ENCODE data around the gene MEN1.
A peak's percentile ranks its signal among the peaks of the same experiment; 100 is the strongest.
"Not testable (repeated sequence)": the region's sequence is repeated elsewhere in the genome, so short reads cannot be mapped to it uniquely, and the experiment has no call there.

The MEN1 gene

DNA sequence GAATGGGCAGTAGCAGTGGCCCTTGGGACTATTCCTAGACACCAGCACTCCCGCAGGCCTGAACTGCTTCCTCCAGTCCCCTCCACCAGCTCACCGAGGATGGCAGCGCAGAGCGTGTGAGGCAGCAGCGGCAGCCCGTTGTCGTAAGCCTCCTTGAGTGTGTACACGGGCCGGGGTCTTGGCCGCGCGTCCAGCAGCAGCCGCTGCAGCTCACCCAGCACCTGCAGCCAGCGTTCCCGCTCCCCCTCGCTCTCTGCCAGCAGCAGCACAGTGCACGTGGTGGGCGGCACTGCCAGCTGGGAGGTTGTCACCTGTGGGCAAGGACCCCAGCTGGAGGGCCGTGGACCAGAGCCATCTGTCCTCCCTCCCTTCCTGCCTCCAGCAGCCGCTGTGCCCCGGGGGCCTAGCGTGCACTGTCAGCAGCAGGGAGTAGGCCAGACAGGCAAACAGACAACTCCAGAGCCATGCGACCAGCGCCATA, 21.1 kb upstream of the MEN1 start:
- no peak for DNase-seq

DNA sequence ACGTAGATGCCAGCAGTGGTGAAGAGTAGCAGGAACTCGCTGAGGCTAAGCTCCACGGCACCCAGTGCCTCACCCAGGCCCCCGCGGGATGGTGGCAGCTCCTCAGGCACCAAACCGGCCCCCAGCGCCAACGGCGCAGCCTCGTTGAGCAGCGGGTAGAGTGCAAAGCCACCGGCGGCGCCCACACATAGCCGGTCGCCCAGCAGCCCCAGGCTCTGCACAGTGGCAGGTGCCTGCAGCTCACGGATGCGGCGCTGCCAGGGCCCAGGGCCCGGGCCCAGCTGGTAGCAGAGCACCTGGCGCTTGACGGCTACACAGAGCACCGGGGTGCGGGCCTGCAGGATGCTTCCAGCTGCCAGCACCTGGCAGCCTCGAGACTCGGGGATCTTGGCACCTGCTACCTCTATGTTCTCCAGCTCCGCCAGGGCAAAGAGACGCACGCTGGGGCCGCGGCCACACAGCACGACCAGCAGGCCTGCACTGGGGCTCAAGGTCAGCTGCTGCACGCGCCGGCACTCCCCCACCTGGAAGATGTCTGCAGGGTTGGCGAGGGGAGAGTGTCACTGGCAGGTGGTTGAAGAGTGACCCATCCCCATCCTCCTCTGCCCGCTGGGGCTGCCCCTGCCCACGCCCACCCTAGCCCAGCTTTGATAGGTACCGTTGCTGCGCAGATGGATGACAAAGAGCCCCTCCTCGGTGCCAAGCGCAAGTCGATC, 19.3 kb upstream of the MEN1 start:
- DNase-seq = no peak

DNA sequence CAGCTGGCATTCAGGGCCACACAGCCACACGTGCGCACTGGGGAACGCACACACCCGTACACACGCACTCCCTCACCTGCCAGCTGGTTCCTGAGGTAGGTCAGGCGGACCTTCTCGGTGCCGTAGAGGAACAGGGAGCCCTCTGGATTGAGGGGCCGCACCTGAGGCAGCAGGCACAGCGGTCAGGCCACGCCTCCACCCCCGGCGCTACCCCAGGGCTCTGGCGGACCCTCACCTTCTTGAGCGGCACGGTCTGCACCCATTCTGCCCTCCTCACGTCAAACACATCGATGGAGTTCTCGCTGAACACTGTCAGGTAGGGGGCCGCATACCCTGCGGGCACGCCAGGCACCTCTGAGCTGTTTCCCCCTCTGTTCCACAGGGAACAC, 17.1 kb upstream of the MEN1 start:
- no peak for DNase-seq

DNA sequence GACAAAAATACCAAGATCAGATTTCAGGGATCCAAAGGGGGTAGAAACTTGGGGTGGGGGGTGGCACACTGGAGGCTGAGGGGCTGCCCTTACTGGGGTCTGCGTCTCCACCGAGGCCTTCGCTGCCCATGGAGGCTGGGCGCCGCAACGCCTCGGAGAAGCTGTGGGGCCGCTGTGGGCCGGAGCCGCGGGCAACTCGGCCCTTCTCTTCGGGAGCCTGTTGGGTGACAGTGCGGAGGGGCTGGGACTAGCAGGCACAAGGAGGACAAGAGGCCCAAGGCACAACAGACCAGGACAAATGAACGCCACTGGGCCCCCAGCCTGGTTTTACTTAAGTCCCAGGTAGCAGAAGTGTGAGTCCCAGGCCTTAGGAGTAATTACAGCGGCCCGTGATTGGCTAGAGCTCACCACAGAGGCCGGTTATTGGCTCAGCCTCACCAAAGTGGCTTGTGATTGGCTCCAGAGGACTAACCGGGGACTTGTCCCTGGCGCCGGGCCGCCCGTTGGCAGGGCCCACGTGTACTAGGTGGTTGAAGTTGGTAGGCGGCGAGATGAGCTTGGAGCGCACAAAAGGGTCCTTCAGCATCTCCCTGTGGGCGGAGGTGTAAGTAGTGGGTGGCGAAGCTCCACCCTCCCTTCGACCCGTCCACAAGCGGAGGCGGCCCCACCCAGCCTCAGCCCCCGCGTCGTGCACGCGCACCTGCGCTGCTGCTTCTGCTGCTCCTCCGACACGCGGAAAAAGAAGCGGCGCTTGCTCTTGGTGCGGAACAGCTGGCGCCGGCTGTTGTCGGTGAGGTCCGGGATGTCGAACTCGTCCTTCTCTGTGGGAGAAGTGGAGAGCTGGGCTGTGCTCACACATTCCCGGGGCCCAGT, 16.5 kb upstream of the MEN1 start:
- DNase-seq = no peak

DNA sequence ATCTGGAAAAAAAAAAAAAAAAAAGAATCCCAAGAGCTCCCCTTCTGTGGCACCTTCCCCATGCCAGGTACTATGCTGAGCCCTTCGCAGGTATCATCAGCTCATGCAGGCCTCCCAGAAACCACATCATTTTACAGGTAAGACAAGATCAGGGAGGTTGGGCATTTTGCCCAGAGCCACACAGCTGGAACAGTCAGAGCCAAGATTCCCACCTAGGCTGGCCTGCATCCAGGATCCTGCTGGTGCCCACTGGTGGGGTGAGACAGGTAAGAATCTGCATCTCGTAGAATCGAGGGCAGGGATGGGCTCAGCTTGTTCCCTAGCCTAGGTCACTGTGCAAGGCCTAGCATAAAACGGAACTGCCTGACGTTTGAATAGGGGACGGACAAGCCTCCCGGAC, 15.7 kb upstream of the MEN1 start:
- no peak for DNase-seq

DNA sequence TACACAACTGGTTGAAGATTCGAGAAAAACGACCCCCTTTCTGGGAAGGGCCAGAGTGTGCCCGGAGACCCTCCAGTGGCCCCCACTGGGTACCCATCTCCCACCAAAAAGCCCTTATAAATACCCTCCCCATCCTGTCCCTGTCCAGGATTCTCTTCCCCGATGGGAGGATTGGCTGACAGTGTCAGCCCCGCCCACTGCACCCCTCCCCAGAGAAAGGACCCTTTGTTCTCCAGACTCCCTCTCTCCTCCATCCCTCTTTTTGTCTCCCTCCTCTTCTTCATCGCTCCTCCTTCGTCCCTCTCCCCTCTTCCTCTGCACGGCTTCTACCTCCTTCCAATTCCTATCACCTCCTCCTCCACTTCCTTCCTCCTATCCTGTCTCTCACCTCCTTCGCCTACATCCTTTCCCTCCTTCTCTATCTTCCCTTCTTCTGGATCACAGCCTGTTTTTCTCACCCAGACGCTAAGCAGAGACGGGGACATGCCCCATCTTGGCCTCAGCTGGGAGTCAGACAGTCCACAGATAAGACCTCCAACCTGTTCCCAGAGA, 13.3 kb upstream of the MEN1 start:
- no peak for DNase-seq

DNA sequence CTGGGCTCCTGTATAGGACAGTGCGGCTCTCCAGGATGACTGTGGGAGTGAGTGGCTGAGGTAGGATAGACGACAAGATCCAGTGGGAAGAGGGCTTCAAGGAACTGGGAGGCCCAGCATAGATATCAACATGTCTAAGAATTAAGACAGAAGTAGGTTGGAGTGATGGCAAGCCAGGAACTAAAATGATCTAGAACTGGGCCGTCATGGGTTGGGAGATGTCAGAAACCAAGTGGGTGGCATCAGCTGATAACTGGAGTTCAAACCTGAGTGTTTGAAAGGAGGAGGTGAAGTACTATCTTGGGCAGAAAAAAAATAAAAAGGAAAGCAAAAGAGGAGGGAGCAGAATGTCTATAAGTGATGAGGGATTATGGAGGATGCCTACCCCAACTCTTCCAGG, 7.1 kb upstream of the MEN1 start:
- DNase-seq = no peak

DNA sequence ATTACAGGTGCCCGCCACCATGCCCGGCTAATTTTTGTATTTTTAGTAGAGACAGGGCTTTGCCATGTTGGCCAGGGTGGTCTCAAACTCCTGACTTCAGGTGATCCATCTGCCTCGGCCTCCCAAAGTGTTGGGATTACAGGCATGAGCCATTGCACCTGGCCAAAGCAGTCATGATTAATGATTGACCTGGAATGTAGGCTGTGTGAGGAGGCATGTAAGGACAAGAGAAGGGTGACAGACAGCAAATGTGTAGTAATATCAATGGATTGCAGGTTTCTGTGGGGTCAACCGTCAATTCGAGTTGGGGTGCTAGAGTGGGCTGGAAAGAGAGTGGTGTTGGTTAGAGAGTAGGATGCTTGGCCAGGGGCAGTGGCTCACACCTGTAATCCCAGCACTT, 5.1 kb upstream of the MEN1 start:
- not testable (repeated sequence) for DNase-seq

DNA sequence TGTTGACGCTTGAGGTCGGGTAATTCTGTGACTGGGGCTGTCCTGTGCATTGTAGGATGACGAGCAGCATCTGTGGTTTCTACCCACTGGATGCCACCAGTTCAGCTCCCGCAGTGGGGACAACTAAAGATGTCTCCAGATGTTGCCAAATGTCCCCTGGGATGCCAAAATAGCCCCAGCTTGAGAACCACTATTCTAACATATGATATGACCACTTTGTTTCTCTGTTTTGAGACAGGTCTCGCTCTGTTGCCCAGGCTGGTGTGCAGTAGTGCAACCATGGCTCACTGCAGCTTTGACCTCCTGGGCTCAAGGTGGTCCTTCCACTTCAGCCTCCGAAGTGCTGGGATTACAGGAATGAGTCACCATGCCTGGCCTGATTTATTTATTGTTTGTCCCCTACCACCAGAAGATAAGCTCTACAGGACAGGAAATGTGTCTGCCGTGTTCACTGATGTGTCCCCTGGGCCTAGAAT, 4.4 kb upstream of the MEN1 start:
- no peak for DNase-seq

DNA sequence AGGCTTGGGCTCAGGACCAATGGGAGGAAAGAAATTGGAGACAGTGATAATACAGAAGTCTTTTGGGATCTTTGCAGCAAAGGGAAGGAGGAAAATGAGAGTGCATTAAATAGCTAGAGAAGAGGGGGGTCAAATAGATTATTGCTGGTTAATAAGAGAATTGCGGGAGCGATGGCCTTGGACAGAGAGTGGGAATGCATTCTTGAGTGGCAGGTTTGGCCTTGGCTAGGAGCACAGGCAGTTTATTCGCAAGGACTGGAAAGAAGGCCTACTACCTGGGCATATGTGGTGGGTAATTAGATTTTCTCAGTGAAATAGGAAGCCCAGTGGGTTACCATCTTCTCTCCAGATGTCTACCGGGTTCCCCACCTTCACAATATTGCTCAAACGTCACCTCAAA, 3.5 kb upstream of the MEN1 start:
- DNase-seq = no peak

DNA sequence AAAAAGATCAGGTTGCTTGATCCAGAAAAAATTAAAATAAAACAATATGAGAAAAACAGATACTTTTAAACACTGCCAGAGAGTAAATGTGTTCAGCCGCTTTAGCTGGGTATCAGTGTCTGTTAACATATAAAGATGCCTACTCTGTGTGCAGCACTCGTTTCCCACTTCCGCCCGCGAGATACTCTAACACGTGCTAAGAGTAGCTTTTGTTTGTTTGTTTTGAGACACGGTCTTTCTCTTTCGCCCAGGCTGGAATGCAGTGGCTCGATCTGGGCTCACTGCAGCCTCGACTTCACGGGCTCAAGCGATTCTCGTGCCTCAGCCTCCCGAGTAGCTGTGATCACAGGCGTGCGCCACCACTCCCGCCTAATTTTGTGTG, 531 bp upstream of the MEN1 start:
- no peak for DNase-seq

DNA sequence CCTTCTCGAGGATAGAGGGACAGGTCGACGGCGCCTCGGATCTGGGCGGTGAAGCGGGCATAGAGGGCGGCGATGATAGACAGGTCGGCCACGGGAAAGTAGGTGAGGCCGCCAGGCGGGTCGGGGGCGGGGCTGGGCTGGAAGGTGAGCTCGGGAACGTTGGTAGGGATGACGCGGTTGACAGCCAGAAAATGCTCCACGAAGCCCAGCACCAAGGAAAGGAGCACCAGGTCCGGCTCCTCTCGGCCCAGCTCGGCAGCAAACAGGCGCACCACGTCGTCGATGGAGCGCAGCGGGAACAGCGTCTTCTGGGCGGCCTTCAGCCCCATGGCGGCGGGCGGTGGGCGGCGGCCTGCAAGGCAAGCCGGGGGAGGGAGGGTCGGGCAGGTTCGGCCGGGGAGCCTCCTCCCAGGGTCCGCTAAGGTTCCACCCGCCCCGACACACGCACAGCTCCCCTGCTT, 540 bp downstream of the MEN1 start:
- DNase-seq = no peak

DNA sequence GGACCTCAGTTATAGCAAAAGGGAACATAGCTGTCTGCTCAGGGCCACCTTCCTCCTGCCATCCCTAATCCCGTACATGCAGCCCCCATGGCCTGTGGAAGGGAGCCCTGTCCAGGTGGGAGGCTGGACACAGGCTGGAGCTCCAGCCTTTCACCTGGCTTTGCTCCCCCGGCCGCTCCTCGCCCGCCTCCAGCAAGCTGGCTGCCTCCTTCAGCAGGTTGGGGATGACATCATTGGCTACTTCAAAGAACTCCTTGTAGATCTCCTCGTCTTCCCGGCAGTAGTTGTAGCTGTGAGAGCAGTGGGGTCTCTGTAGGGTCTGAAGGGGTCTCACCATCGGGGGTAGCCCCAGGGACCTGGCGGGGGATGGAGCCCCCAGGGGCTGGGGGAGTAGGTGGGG, 4.9 kb downstream of the MEN1 start:
- no peak for DNase-seq

DNA sequence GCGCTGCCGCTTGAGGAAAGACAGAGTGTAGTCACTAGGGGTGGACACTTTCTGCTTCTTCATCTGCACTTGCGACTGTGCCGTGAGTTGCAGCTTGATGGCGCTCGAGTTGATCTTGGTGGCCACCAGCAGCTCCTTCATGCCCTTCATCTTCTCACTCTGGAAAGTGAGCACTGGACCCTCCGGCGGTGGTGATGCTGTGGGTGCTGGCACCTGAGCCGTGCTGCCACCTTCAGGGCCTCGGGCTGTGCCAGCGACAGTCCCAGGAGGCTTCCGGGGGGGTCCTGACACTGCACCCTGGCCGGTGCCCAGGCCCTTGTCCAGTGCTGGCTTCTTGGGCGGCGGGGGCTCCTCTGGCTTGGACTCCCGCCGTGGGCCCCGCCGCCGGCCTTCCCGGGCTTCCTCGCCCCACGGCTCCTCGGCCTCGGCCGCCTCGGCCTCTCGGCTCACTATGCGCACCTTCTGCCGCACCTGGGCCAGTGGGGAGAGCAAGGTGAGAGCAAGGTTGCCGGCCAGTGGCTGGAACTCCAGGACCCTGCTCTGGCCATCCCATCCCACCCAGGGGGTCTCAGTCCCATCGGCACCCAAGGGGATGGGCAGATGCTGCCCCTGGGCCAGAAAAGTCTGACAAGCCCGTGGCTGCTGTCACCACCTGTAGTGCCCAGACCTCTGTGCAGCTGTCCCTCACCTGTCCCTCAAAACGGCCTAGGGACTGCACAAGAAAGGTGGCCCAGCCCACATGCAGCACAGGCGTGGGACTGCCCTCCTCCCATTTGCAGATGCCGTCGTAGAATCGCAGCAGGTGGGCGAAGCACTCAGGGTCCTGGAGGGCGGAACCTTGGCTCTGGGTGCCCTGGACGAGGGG, 5.8 kb downstream of the MEN1 start:
- DNase-seq = no peak

DNA sequence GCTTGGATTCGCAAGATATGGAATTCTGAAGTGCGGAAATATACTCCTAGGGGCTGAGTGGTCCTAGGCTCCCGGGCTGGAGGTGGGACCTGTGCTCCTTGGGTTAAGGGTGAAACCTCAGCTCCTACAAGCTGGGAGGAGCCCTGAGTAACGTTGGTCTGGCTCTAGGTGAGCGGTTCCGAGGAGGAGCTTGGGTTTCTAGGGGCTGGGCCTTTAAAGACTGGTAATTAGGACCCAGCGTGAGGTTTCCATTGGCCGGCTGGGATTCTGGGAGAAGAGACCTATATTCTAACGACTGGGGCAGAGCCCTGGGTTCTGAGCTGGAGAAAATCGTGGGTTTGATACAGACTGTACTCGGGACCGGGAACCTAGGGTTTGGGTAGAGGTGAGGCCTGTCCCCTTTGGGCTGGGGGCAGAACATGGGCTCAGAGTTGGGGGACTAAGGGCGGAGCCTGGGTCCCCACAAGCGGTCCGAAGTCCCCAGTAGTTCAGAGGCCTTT, 6.5 kb downstream of the MEN1 start:
- no peak for DNase-seq

DNA sequence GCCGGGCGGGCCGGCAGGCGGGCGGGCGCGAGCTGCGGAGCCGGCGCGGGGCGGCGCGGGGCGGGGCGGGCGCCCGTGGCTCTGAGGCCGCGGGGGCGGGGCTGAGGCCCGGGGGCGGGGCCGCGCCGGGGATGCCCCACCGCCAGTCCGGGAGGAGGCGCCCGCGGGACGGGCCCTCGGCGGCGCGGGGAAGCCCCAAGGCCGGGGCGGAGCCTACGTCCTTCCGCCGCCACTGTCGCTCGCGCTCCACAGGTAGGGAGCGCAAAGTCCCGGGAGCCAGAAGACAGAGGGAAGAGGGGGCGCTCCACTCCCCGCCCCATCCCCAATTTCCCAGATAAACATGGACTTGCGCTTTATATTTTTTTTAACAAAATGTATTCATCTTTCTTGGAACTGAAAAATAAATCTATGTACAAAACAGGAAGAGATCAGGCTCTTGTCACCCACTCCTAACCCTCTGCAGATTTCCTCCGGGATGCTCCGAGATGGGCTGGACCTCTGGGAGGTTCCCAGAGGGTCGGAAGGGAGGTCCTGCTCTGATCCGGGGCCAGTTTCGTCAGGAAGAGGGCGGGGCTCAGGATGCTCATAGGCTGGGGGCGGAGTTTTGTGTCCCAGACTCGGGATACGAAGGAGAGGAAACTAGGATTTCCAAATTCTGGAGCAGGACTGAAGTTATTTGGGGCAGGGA, 7.0 kb downstream of the MEN1 start, which contains the start of gene MAP4K2:
Gene MAP4K2 (minus strand): TSS at position 57 of the 688 bp plus-strand sequence. CDS start 65 bp downstream, outside the sequence.
- DNase-seq = peak; percentile 87

DNA sequence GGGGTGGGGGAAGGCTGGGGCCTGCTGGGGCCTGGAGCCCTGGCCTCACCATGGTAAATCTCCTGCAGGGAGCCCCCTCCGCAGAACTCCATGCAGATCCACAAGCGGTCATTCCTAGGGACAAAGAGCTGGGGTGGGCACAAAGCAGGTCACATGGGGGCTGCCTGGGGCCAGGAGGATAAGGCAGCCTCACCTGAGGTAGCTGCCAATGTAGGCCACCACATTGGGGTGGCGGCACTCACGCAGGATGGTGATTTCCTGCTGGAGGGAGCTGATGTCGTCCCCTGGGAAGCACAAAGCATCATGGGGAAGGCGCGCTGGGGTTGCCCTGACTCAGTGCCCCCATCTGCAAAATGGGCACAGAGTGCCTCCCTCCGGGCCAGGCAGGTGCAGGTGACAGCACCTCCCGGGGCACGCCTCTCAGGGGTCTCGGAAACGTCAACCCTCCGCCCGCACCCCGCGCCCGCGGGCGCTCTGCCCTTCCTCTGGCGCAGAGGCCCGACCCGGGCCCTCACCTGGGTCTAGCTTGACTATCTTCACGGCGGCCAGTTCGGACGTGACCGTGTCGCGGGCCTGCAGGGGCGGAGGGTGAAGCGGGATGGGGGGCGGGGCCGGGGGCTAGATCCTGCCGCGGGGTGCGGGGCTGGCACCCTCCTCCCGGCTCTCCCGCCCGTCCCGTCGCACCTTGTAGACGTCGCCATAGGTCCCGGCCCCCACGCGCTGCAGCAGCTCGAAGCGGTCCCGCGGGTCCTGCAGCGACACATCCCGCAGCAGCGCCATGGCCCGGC, 7.8 kb downstream of the MEN1 start:
- DNase-seq = no peak

DNA sequence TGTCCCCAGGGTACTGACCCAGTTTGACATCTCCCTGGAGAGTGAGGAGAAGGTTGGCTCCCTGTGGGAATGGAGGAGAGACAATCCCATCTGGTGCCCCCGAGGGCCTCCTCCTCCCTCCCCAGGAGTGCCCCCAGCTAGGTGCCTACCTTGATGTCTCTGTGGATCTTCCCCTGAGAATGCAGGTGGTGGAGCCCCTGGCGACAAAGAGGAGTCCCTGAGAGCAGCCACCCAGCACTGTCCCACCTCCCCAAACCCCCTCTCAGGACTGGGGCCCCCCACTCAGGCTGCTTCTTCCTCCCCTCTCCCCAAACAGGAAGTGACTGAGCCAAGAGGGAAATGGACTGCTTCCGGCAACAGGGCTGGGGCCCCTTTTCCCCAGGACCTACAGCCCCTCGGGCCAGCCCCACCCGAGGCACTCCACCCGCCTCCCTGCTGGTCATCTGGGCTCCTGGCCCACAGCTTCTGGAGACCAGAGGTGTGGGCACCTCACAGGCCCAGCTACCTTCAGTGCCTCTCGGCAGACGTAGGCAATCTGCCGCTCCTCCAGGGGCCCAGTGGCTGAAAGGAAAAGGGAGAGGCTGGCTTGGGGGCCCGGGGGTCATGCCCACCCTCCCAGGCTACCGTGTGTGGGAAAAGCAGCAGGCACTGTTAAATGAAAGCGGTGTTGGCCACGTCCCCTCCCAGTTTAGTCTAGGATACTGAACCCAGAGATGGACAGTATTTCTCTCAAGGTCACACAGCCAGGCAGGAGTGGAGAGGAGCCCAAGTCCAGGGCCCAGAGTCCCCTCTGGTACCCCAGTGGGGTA, 8.6 kb downstream of the MEN1 start:
- no peak for DNase-seq

DNA sequence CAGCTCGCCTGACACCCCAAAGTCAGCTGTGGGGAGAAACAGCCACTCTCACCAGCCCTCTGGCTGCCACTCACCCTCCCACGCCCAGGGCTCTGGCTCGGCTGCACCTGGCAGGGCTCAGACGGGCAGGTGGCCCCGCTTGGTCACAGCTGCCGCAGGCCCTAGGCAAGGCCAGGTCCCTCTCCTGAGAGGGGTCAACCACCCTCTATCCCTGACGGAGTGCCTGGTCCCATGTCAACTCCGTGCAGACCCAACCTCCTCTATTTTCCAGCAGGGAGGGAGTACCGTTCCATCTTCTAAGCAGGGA, 9.2 kb downstream of the MEN1 start:
- DNase-seq = no peak

Data from midbrain (tissue), 1 donor.